Aortic smooth muscle cell (primary cell): Measurements from ENCODE around the gene S100A3. TPM values are rescaled to one million over a fixed set of nuclear protein-coding genes. Genes with fewer than 3 reads are reported as not detected.

ENCODE experiments used
- total RNA-seq: library from RNA; depleted of rRNA; stranded (reverse); fragments of >200 nt; gene quantifications from 2 replicates; pipeline ENCODE4 v1.2.3, GENCODE V29; 2014

Gene S100A3
- 8.1 and 13.3 TPM in 2 replicates for total RNA-seq

GRCh38 chr1:153548722-153549688, at the start of gene S100A3:
TSS of gene S100A3 (minus strand) at chr1:153549258. CDS start at chr1:153548485, 773 bp downstream.

GRCh38 chr1:153565529-153566374, 16.7 kb upstream of the S100A3 start, which contains the start of gene S100A2:
TSS of gene S100A2 (minus strand) at chr1:153565844. CDS start at chr1:153563877, 1,967 bp downstream.

GRCh38 chr1:153545067-153546055, 3.7 kb downstream of the S100A3 start, which contains the start of gene S100A4:
TSS of gene S100A4 (minus strand) at chr1:153545806. CDS start at chr1:153544794, 1,012 bp downstream.

GRCh38 chr1:153540394-153541361, 8.4 kb downstream of the S100A3 start, which contains the start of gene S100A5:
TSS of gene S100A5 (minus strand) at chr1:153540934. CDS start at chr1:153540191, 743 bp downstream.

GRCh38 chr1:153535242-153536011, 13.6 kb downstream of the S100A3 start, which contains the start of gene S100A6:
TSS of gene S100A6 (minus strand) at chr1:153535991. CDS start at chr1:153535339, 652 bp downstream.

Other genes with a start within 250 kb of the S100A3 start
- gene PGLYRP3, start 236.3 kb downstream of the S100A3 start, total RNA-seq, result not detected in 2 replicates
- gene PGLYRP4, start 200.4 kb downstream of the S100A3 start, total RNA-seq, result not detected in 2 replicates
- 0.19 TPM in 1 of 2 replicates, not detected in the other for gene S100A9, start 191.4 kb downstream of the S100A3 start, total RNA-seq
- gene S100A12, start 173.6 kb downstream of the S100A3 start, total RNA-seq, result not detected in 2 replicates
- gene S100A8, start 158.2 kb downstream of the S100A3 start, total RNA-seq, result not detected in 2 replicates
- gene S100A7A, start 132.7 kb downstream of the S100A3 start, total RNA-seq, result not detected in 2 replicates
- gene S100A7, start 88.6 kb downstream of the S100A3 start, total RNA-seq, result not detected in 2 replicates
- gene S100A6, start 13.3 kb downstream of the S100A3 start, total RNA-seq, result 2,220 and 2,797 TPM in 2 replicates
- 0.26 and 0.62 TPM in 2 replicates for gene S100A5, start 8.3 kb downstream of the S100A3 start, total RNA-seq
- 462 and 473 TPM in 2 replicates for gene S100A4, start 3.5 kb downstream of the S100A3 start, total RNA-seq
- gene S100A2, start 16.6 kb upstream of the S100A3 start, total RNA-seq, result 2.4 and 4.0 TPM in 2 replicates
- 250 and 256 TPM in 2 replicates for gene S100A16, start 63.9 kb upstream of the S100A3 start, total RNA-seq
- 0.25 and 0.26 TPM in 2 replicates for gene S100A14, start 67.1 kb upstream of the S100A3 start, total RNA-seq
- 239 and 295 TPM in 2 replicates for gene S100A13, start 78.2 kb upstream of the S100A3 start, total RNA-seq
- gene S100A1, start 79.2 kb upstream of the S100A3 start, total RNA-seq, result 0.19 TPM in 1 of 2 replicates, not detected in the other
- 27.0 and 30.2 TPM in 2 replicates for gene CHTOP, start 84.8 kb upstream of the S100A3 start, total RNA-seq
- gene SNAPIN, start 109.4 kb upstream of the S100A3 start, total RNA-seq, result 63.5 and 64.7 TPM in 2 replicates
- gene ILF2, start 121.7 kb upstream of the S100A3 start, total RNA-seq, result 137 and 150 TPM in 2 replicates
- gene NPR1, start 129.4 kb upstream of the S100A3 start, total RNA-seq, result 1.2 and 1.9 TPM in 2 replicates
- gene INTS3, start 178.8 kb upstream of the S100A3 start, total RNA-seq, result 26.2 and 31.3 TPM in 2 replicates
- 10.7 and 11.6 TPM in 2 replicates for gene SLC27A3, start 226.1 kb upstream of the S100A3 start, total RNA-seq